ENCODE measurements around the gene PIK3R5.

The PIK3R5 gene

GRCh38 chr17:8846768-8847211 is 118.7 kb downstream of the PIK3R5 start:
- no peaks in the 10 kb centered on the region for H3K79me2 ChIP-seq (ENCODE audit: insufficient read depth, low read depth)
- H2AFZ ChIP-seq (ENCODE audit: low read depth) = no peak overlapping the region
- H4K20me1 ChIP-seq (ENCODE audit: insufficient read depth) = no peaks in the 10 kb centered on the region
- no peak overlapping the region for H3K27ac ChIP-seq
- H3K4me2 ChIP-seq = no peak overlapping the region
- no peak overlapping the region for H3K4me3 ChIP-seq (IDR thresholded peaks at IDR 0.05; ENCODE audit: insufficient read depth, low read depth, low read length)
- TF ChIP-seq CTCF (conservative IDR thresholded peaks at IDR 0.05; ENCODE audit: low read depth, low read length) = no peak
- no peaks in the 10 kb centered on the region for H3K36me3 ChIP-seq (ENCODE audit: insufficient read depth)
- H3K9ac ChIP-seq = no peak overlapping the region
- no peaks in the 10 kb centered on the region for H3K27me3 ChIP-seq (ENCODE audit: insufficient read depth, low read depth)
- H3K4me1 ChIP-seq (ENCODE audit: low read depth, poor library complexity, severe bottlenecking) = no peaks in the 10 kb centered on the region

GRCh38 chr17:8844229-8845218 is 121.0 kb downstream of the PIK3R5 start:
- Histone ChIP-seq H3K4me3 (IDR thresholded peaks at IDR 0.05; ENCODE audit: insufficient read depth, low read depth, low read length) (no peak overlapping the region), H3K4me2 (no peak overlapping the region), H3K27ac (no peak overlapping the region), H3K27me3 (ENCODE audit: insufficient read depth, low read depth) (no peaks in the 10 kb centered on the region), H3K36me3 (ENCODE audit: insufficient read depth) (no peaks in the 10 kb centered on the region), H3K79me2 (ENCODE audit: insufficient read depth, low read depth) (no peaks in the 10 kb centered on the region), H3K4me1 (ENCODE audit: low read depth, poor library complexity, severe bottlenecking) (no peaks in the 10 kb centered on the region), H2AFZ (ENCODE audit: low read depth) (no peak overlapping the region), H4K20me1 (ENCODE audit: insufficient read depth) (no peaks in the 10 kb centered on the region), H3K9ac (no peak overlapping the region)
- no peak for TF ChIP-seq CTCF (conservative IDR thresholded peaks at IDR 0.05; ENCODE audit: low read depth, low read length)

GRCh38 chr17:8843344-8843743 is 122.2 kb downstream of the PIK3R5 start:
- Histone ChIP-seq H3K9ac (no peak overlapping the region), H4K20me1 (ENCODE audit: insufficient read depth) (no peaks in the 10 kb centered on the region), H3K4me1 (ENCODE audit: low read depth, poor library complexity, severe bottlenecking) (no peaks in the 10 kb centered on the region), H3K79me2 (ENCODE audit: insufficient read depth, low read depth) (no peaks in the 10 kb centered on the region), H2AFZ (ENCODE audit: low read depth) (no peak overlapping the region), H3K27me3 (ENCODE audit: insufficient read depth, low read depth) (no peaks in the 10 kb centered on the region), H3K4me3 (IDR thresholded peaks at IDR 0.05; ENCODE audit: insufficient read depth, low read depth, low read length) (no peak overlapping the region), H3K27ac (no peak overlapping the region), H3K36me3 (ENCODE audit: insufficient read depth) (no peaks in the 10 kb centered on the region), H3K4me2 (no peak overlapping the region)
- no peak for TF ChIP-seq CTCF (conservative IDR thresholded peaks at IDR 0.05; ENCODE audit: low read depth, low read length)

- Histone ChIP-seq H2AFZ (ENCODE audit: low read depth) (no peak overlapping the region), H3K27me3 (ENCODE audit: insufficient read depth, low read depth) (no peaks in the 10 kb centered on the region), H3K9ac (no peak overlapping the region), H3K4me2 (no peak overlapping the region), H4K20me1 (ENCODE audit: insufficient read depth) (no peaks in the 10 kb centered on the region), H3K27ac (no peak overlapping the region), H3K4me3 (IDR thresholded peaks at IDR 0.05; ENCODE audit: insufficient read depth, low read depth, low read length) (no peak overlapping the region), H3K79me2 (ENCODE audit: insufficient read depth, low read depth) (no peaks in the 10 kb centered on the region), H3K4me1 (ENCODE audit: low read depth, poor library complexity, severe bottlenecking) (no peaks in the 10 kb centered on the region), H3K36me3 (ENCODE audit: insufficient read depth) (no peaks in the 10 kb centered on the region)
- TF ChIP-seq CTCF (conservative IDR thresholded peaks at IDR 0.05; ENCODE audit: low read depth, low read length) = no peak
Measured at GRCh38 chr17:8841844-8842243, 123.7 kb downstream of the PIK3R5 start.

Measured in KMS-11 (cell line).